HepG2 (cell line): ENCODE results near the gene SFTPB. TPM values are rescaled to one million over a fixed set of nuclear protein-coding genes. Genes with fewer than 3 reads are reported as not detected.
"Not testable (repeated sequence)": the region's sequence is repeated elsewhere in the genome, so short reads cannot be mapped to it uniquely, and the experiment has no call there.

Source experiments
- ATAC-seq: fragments of 200-7000 bp; cut with Tn5 transposase; 3 replicates; pipeline ENCODE4 v1.9.1; 2020; ENCODE audit warnings: mild to moderate bottlenecking, moderate library complexity
- BruUV-seq: library from RNA; stranded (reverse); fragments of 400-500 nt; replicated peaks from 2 replicates; lab custom pipeline; 2021; lab: Mats Ljungman, UMichigan
- CTCF ChIA-PET: fragments of 300-600 bp; formaldehyde crosslinking; extraction: SDS; loops from one replicate; lab custom pipeline; 2021; ENCODE audit warnings: low total read pairs, inconsistent platforms, low intra/inter-chr PET ratio; lab: Yijun Ruan, JAX
- POLR2A ChIA-PET: fragments of 350-600 bp; sonication (Branson Sonifier 250); formaldehyde crosslinking; loops from one replicate; lab custom pipeline; 2020; ENCODE audit warnings: antibody characterized with exemption, inconsistent platforms; lab: Yijun Ruan, JAX
- DNase-seq: peaks from one replicate; pipeline ENCODE4 v3.0.0-alpha.2; 2015; ENCODE audit warnings: low spot score
- FAIRE-seq: peaks from 3 replicates; lab custom pipeline; 2011; peaks lifted over from hg19 to GRCh38; lab: Jason Lieb, UNC
- H2AFZ ChIP-seq: one replicate; pipeline ENCODE4 v1.6.1; 2011; ENCODE audit warnings: low read length, inconsistent platforms
- H3K27ac ChIP-seq: fragments of 300-600 bp; 3 replicates; pipeline ENCODE4 v1.8.0; 2011; ENCODE audit warnings: mixed run types, mild to moderate bottlenecking, mixed read lengths, low read length, inconsistent platforms; ENCODE audit not compliant: insufficient read depth; ENCODE audit errors: extremely low read length
- H3K27me3 ChIP-seq, 2 experiments: fragments of 200-600 bp in 1 of 2; 2 replicates in 1 of 2; 3 replicates in 1 of 2; pipeline versions ENCODE4 v1.6.0 to v1.8.0; 2011; ENCODE audit warnings: low read length in 2 of 2, mild to moderate bottlenecking in 2 of 2, moderate library complexity in 2 of 2, inconsistent platforms in 1 of 2; ENCODE audit not compliant: insufficient read depth in 2 of 2, control insufficient read depth in 1 of 2
- H3K36me3 ChIP-seq, 2 experiments: fragments of 200-600 bp in 1 of 2; replicated peaks in 1 of 2; 2 replicates in 1 of 2; 3 replicates in 1 of 2; pipeline versions ENCODE4 v1.5.1 to v1.8.0; 2011; ENCODE audit warnings: low read length in 2 of 2, inconsistent platforms in 1 of 2; ENCODE audit not compliant: insufficient read depth in 2 of 2, control insufficient read depth in 1 of 2
- H3K4me1 ChIP-seq: 2 replicates; pipeline ENCODE4 v1.5.1; 2012; ENCODE audit warnings: low read length, inconsistent platforms; ENCODE audit not compliant: insufficient read depth
- H3K4me2 ChIP-seq: 2 replicates; pipeline ENCODE4 v1.6.0; 2011; ENCODE audit warnings: low read depth, low read length, inconsistent platforms
- H3K4me3 ChIP-seq, 3 experiments: fragments of 200-600 bp in 1 of 3; sonication (generic), shearing (Covaris generic) in 1 of 3; replicated peaks in 1 of 3; 2 replicates each; pipeline ENCODE4 v1.5.1; 2011 to 2016; ENCODE audit warnings: low read length in 3 of 3, inconsistent platforms in 2 of 3, low read depth in 2 of 3, mild to moderate bottlenecking in 2 of 3, control low read depth in 1 of 3, mixed read lengths in 1 of 3; ENCODE audit not compliant: insufficient read depth in 1 of 3
- H3K79me2 ChIP-seq: one replicate; pipeline ENCODE4 v1.6.1; 2011; ENCODE audit warnings: low read length, inconsistent platforms; ENCODE audit not compliant: insufficient read depth
- H3K9ac ChIP-seq: 2 replicates; pipeline ENCODE4 v1.6.0; 2011; ENCODE audit warnings: mild to moderate bottlenecking, low read depth, low read length, inconsistent platforms; ENCODE audit not compliant: insufficient read depth
- H3K9me3 ChIP-seq: 2 replicates; pipeline ENCODE4 v1.5.1; 2012; ENCODE audit warnings: mild to moderate bottlenecking, low read length
- H4K20me1 ChIP-seq: 2 replicates; pipeline ENCODE4 v1.6.0; 2011; ENCODE audit warnings: inconsistent platforms, mild to moderate bottlenecking, low read length, moderate library complexity; ENCODE audit not compliant: insufficient read depth
- WGBS: methylation state at CpG from one replicate; pipeline ENCODE4 v1.1.6; 2017; ENCODE audit warnings: low lambda C conversion rate; 5-methylcytosine and 5-hydroxymethylcytosine counted together
- in situ Hi-C: cut with HindIII; loops from 2 replicates; pipeline ENCODE4 v1.10.0; 2017; ENCODE audit warnings: low pct_unique_long_range_greater_than_20kb; ENCODE audit not compliant: extremely low pct_ligation_motif_present
- intact Hi-C: fragments of 100-400 bp; cut with micrococcal nuclease; formaldehyde crosslinking; loops from one replicate; pipeline ENCODE4 v1.10.0; 2022; ENCODE audit not compliant: unreplicated experiment
- polyA plus RNA-seq, 8 experiments: library from polyadenylated mRNA; depleted of rRNA in 3 of 8; stranded (reverse) in 7 of 8; unstranded in 1 of 8; fragments of >200 nt; fragmentation: Illumina TruSeq in 4 of 8; extraction: Trizol in 4 of 8; gene quantifications; 2 replicates each; pipeline versions ENCODE4 v1.2.1 to v1.2.3, GENCODE V29; 2011 to 2016; ENCODE audit warnings: low read depth in 4 of 8, missing spikeins in 1 of 8, mixed read lengths in 1 of 8; ENCODE audit not compliant: insufficient read depth in 1 of 8
- total RNA-seq, 5 experiments: library from RNA; depleted of rRNA; stranded (reverse); fragments of >200 nt; fragmentation: Illumina TruSeq; extraction: Trizol; gene quantifications; 2 replicates each; pipeline ENCODE4 v1.2.3, GENCODE V29; 2016; ENCODE audit warnings: low read depth in 1 of 5
- TF ChIP-seq, protein P1 (sequence below), 2 experiments: sonication (generic) in 1 of 2; formaldehyde crosslinking in 1 of 2; IDR thresholded peaks; 2 replicates each; pipeline versions ENCODE4 v1.6.1 to v1.9.0; 2014 to 2022; ENCODE audit warnings: antibody characterized with exemption in 1 of 2, borderline replicate concordance in 1 of 2, inconsistent platforms in 1 of 2, low read depth in 1 of 2, missing genetic modification reagents in 1 of 2
- TF ChIP-seq, protein P2 (sequence below): sonication (generic); formaldehyde crosslinking; IDR thresholded peaks from 2 replicates; pipeline ENCODE4 v1.5.0; 2020; ENCODE audit warnings: mild to moderate bottlenecking, missing genetic modification reagents

SFTPB gene
- total and polyA plus RNA-seq, 2 of the 13 experiments (the other 11 are each of a cell fraction or from before 2014, with no cell fraction given): not detected

DNA sequence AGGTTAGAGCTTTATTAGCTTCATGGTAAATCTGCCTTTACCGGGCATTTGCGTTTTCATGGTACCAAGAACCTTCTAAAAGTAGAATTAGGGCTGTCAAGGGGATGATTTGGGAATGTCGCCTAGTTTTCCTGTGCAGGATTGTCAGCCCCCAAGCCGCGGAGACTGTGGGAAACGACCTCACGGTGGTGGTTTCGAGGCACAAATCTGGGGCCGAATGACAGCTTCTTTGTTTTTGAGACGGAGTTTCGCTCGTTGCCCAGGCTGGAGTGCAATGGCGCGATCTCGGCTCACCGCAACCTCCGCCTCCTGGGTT is 52.6 kb downstream of the SFTPB start (continued):
- TF ChIP-seq, protein P1, sequence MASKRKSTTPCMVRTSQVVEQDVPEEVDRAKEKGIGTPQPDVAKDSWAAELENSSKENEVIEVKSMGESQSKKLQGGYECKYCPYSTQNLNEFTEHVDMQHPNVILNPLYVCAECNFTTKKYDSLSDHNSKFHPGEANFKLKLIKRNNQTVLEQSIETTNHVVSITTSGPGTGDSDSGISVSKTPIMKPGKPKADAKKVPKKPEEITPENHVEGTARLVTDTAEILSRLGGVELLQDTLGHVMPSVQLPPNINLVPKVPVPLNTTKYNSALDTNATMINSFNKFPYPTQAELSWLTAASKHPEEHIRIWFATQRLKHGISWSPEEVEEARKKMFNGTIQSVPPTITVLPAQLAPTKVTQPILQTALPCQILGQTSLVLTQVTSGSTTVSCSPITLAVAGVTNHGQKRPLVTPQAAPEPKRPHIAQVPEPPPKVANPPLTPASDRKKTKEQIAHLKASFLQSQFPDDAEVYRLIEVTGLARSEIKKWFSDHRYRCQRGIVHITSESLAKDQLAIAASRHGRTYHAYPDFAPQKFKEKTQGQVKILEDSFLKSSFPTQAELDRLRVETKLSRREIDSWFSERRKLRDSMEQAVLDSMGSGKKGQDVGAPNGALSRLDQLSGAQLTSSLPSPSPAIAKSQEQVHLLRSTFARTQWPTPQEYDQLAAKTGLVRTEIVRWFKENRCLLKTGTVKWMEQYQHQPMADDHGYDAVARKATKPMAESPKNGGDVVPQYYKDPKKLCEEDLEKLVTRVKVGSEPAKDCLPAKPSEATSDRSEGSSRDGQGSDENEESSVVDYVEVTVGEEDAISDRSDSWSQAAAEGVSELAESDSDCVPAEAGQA (IDR thresholded peaks at IDR 0.05; ENCODE audit: low read depth): no peak
- TF ChIP-seq, protein P1 (CRISPR knock-in tag; IDR thresholded peaks at IDR 0.05; ENCODE audit: borderline replicate concordance): 0 out of 2 replicates have a peak, but pooled peaks have one; percentile 2

DNA sequence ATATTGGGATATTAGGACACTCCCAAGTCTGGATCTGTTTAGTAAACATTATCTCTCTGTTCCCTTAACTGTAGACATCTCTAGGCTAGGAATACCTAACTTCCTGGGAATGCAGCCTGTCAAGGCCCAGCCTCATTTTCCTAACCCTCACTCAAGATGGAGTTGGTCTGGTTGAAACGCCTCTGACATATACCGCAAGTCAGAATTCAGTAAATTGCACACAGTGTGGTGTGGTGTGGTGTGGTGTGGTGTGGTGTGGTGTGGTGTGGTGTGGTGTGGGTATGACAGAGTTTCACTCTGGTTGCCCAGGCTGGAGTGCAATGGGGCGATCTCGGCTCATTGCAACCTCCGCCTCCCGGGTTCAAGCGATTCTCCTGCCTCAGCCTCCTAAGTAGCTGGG is 53.2 kb downstream of the SFTPB start:
- H3K4me2 ChIP-seq, H3K4me3 ChIP-seq, H3K27me3 ChIP-seq, CTCF ChIA-PET, BruUV-seq, H2AFZ ChIP-seq, H3K9ac ChIP-seq, H3K9me3 ChIP-seq, FAIRE-seq, in situ Hi-C loops, DNase-seq, H3K27ac ChIP-seq, ATAC-seq: not testable (repeated sequence)
- Histone ChIP-seq H3K79me2 (peaks cover 47% of the 10 kb centered on the region), H4K20me1 (peaks cover 13% of the 10 kb centered on the region), H3K36me3 (peaks cover 4 to 15% of the 10 kb centered on the region in 2 experiments), H3K4me1 (peaks cover 72% of the 10 kb centered on the region)
- WGBS: 95% methylated on average over 7 of the region's 7 CpGs
- TF ChIP-seq, protein P2, sequence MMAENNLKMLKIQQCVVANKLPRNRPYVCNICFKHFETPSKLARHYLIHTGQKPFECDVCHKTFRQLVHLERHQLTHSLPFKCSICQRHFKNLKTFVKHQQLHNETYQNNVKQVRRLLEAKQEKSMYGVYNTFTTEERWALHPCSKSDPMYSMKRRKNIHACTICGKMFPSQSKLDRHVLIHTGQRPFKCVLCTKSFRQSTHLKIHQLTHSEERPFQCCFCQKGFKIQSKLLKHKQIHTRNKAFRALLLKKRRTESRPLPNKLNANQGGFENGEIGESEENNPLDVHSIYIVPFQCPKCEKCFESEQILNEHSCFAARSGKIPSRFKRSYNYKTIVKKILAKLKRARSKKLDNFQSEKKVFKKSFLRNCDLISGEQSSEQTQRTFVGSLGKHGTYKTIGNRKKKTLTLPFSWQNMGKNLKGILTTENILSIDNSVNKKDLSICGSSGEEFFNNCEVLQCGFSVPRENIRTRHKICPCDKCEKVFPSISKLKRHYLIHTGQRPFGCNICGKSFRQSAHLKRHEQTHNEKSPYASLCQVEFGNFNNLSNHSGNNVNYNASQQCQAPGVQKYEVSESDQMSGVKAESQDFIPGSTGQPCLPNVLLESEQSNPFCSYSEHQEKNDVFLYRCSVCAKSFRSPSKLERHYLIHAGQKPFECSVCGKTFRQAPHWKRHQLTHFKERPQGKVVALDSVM: 0 out of 2 replicates have a peak, but pooled peaks have one; percentile 22
- intact Hi-C loops: loop anchor here (5.0 kb wide), 1 partner anchor 192 kb away; no protein-coding TSS in a partner anchor
- POLR2A ChIA-PET: interaction anchor here (2.2 to 25.7 kb wide), 3 partner anchors 22 to 75 kb away, joined by 8 to 795 read pairs (median 17); partner anchors contain the start of genes MAT2A, RNF181, TMEM150A and VAMP5
